Adrenal gland (tissue), 5 donors: Measurements from ENCODE around the gene OSBPL2.

ENCODE experiments used
- POLR2A ChIP-seq, 2 donors: fragments of 450-650 bp; IDR thresholded peaks; one replicate each; pipeline ENCODE4 v1.6.1; 2017; ENCODE audit warnings: antibody characterized with exemption in 2 of 2, mild to moderate bottlenecking in 2 of 2, moderate library complexity in 1 of 2
- TF ChIP-seq, protein P1 (sequence below), 6 experiments: fragments of 450-650 bp in 4 of 6; fragments of 200-600 bp in 2 of 6; sonication (generic) in 1 of 6; IDR thresholded peaks; 1 replicate in 5 of 6; 2 replicates in 1 of 6; pipeline versions ENCODE4 v1.5.1 to v1.8.0; 2016 to 2021; ENCODE audit warnings: antibody characterized with exemption in 6 of 6, mild to moderate bottlenecking in 2 of 6, moderate library complexity in 1 of 6
- donor health status: DM: no; HTN: no; CAD: no.

- TF ChIP-seq, protein P1, sequence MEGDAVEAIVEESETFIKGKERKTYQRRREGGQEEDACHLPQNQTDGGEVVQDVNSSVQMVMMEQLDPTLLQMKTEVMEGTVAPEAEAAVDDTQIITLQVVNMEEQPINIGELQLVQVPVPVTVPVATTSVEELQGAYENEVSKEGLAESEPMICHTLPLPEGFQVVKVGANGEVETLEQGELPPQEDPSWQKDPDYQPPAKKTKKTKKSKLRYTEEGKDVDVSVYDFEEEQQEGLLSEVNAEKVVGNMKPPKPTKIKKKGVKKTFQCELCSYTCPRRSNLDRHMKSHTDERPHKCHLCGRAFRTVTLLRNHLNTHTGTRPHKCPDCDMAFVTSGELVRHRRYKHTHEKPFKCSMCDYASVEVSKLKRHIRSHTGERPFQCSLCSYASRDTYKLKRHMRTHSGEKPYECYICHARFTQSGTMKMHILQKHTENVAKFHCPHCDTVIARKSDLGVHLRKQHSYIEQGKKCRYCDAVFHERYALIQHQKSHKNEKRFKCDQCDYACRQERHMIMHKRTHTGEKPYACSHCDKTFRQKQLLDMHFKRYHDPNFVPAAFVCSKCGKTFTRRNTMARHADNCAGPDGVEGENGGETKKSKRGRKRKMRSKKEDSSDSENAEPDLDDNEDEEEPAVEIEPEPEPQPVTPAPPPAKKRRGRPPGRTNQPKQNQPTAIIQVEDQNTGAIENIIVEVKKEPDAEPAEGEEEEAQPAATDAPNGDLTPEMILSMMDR (IDR thresholded peaks at IDR 0.05): peak in 5 of 6 experiments; percentile 16 to 57 (median 39)
- TF ChIP-seq POLR2A (IDR thresholded peaks at IDR 0.05): peak in 1 of 2 donors; percentile 20
Measured at GRCh38 chr20:62269871-62270270, 31.6 kb downstream of the OSBPL2 start.
